ENCODE measurements around the gene SEMA3F.

The SEMA3F gene

DNA sequence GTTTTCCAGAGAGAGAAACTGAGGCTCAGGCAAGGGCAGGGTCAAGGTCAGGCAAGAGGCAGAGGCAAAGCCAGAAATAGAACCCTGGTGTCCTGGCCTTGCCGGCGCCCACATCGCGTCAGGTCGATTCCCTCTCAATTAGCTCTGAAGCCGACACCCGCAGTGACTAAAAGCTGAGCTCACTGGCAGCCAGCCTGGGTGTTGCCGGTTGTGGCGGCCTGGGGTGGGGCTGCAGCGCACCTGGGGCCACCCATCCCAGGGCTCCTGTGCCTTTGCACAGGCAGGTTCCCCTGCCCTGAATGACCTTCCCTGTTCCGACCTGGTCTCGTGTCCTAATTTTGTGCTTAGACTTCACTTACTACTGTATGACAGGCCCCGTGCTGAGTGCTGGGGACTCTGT is 6.2 kb downstream of the SEMA3F start:
- FAIRE-seq = no peak

GRCh38 chr3:50162034-50162883 is 7.1 kb downstream of the SEMA3F start:
- TF ChIP-seq SPI1 (IDR thresholded peaks at IDR 0.05; ENCODE audit: low read depth, low read length) (no peak), TAF1 (IDR thresholded peaks at IDR 0.05; ENCODE audit: low read depth, low read length) (no peak), POLR2AphosphoS5 (IDR thresholded peaks at IDR 0.05; ENCODE audit: low read depth, low read length) (no peak), POLR2A (IDR thresholded peaks at IDR 0.05; ENCODE audit: low read depth, low read length) (no peak), POU2F2 (IDR thresholded peaks at IDR 0.05; ENCODE audit: low read depth, low read length) (no peak), PAX5 (IDR thresholded peaks at IDR 0.05; ENCODE audit: insufficient read depth, low read length, severe bottlenecking) (no peak)
- FAIRE-seq (no peak), DNase-seq (ENCODE audit: insufficient read length, low spot score) (no peak)

More for the DNA sequence above, 6.2 kb downstream of the SEMA3F start:
- TF ChIP-seq TAF1 (IDR thresholded peaks at IDR 0.05; ENCODE audit: low read depth, low read length) (no peak), POLR2AphosphoS5 (IDR thresholded peaks at IDR 0.05; ENCODE audit: low read depth, low read length) (no peak), SPI1 (IDR thresholded peaks at IDR 0.05; ENCODE audit: low read depth, low read length) (no peak), PAX5 (IDR thresholded peaks at IDR 0.05; ENCODE audit: insufficient read depth, low read length, severe bottlenecking) (no peak), POU2F2 (IDR thresholded peaks at IDR 0.05; ENCODE audit: low read depth, low read length) (no peak), POLR2A (IDR thresholded peaks at IDR 0.05; ENCODE audit: low read depth, low read length) (no peak)
- DNase-seq (ENCODE audit: insufficient read length, low spot score) = no peak

GRCh38 chr3:50163572-50164455 is 8.7 kb downstream of the SEMA3F start:
- DNase-seq (ENCODE audit: insufficient read length, low spot score) = no peak
- no peak for FAIRE-seq
- TF ChIP-seq TAF1 (IDR thresholded peaks at IDR 0.05; ENCODE audit: low read depth, low read length) = no peak
- TF ChIP-seq SPI1 (IDR thresholded peaks at IDR 0.05; ENCODE audit: low read depth, low read length) = no peak
- no peak for TF ChIP-seq PAX5 (IDR thresholded peaks at IDR 0.05; ENCODE audit: insufficient read depth, low read length, severe bottlenecking)
- no peak for TF ChIP-seq POLR2A (IDR thresholded peaks at IDR 0.05; ENCODE audit: low read depth, low read length)

DNA sequence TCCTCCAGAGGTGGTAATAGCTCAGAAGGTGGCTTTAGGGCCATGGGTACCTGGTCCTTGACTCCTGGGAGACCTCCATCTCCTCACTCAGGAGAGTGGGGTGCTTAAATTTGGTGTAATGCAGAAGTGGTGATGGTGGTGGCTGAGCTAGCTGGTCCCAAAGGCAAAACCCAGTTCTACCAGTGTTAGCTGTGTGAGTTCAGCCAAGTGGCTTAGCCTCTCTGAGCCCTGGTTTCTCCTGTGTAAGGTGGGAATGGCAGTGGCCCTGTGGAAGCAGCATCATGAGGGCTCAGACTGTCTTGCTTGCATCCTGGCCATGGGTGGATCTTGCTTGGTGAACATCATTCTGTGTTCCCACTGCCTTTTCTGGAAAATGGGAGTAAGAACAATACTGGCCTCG is 9.4 kb downstream of the SEMA3F start:
- no peak for FAIRE-seq
- no peak for DNase-seq (ENCODE audit: insufficient read length, low spot score)
- no peak for TF ChIP-seq SPI1 (IDR thresholded peaks at IDR 0.05; ENCODE audit: low read depth, low read length)
- no peak for TF ChIP-seq PAX5 (IDR thresholded peaks at IDR 0.05; ENCODE audit: insufficient read depth, low read length, severe bottlenecking)
- TF ChIP-seq POLR2AphosphoS5 (IDR thresholded peaks at IDR 0.05; ENCODE audit: low read depth, low read length) = no peak
- TF ChIP-seq POU2F2 (IDR thresholded peaks at IDR 0.05; ENCODE audit: low read depth, low read length) = no peak
- TF ChIP-seq TAF1 (IDR thresholded peaks at IDR 0.05; ENCODE audit: low read depth, low read length) = no peak
- no peak for TF ChIP-seq POLR2A (IDR thresholded peaks at IDR 0.05; ENCODE audit: low read depth, low read length)

DNA sequence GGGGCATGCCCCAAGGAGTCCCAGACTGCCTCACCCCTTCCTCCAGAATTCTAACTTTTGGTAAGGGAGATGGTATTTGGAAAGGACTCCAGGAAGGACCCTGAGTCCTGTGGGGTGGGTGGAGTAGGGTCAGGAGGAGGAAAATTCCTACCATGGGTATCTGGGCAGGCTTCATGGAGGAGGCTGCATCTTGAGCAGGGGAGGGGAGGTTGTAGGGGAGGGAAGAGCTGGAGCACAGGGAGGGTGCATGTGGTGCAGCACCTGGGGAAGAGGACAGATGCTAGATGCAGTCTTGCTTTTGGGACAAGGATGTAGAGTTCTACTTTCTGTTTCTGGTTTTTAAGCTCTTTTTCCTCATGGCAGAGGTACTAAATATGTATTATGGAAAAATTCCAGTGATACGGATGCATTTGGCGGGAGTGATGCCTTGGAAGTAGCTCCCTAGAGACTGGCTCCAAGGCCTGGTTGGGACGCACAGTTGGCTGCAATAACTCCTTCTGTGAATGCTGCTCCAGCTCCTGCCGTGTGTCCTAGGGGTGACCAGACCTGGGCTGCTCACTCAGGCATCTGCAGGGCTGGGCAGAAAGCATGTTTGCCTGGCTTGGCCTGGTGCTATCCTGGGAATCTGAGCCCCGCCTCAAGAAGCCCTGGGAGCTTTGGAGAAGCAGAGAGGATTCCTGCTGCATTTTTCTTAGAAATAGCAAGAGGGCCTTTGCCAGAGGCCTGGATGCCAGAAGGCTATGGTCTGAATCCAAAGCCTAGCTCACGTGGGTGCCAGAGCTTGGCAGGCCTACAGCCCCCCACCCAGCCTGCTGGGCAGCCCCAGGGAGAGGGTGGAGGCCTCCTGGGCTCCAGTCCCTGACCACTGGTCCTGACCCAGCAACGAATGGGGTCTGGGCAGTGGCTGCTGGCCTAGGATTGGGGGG is 10.1 kb downstream of the SEMA3F start:
- FAIRE-seq (no peak), DNase-seq (ENCODE audit: insufficient read length, low spot score) (no peak)
- TF ChIP-seq POLR2AphosphoS5 (IDR thresholded peaks at IDR 0.05; ENCODE audit: low read depth, low read length) = no peak
- no peak for TF ChIP-seq POLR2A (IDR thresholded peaks at IDR 0.05; ENCODE audit: low read depth, low read length)
- TF ChIP-seq PAX5 (IDR thresholded peaks at IDR 0.05; ENCODE audit: insufficient read depth, low read length, severe bottlenecking) = no peak
- TF ChIP-seq TAF1 (IDR thresholded peaks at IDR 0.05; ENCODE audit: low read depth, low read length) = no peak
- no peak for TF ChIP-seq POU2F2 (IDR thresholded peaks at IDR 0.05; ENCODE audit: low read depth, low read length)
- no peak for TF ChIP-seq SPI1 (IDR thresholded peaks at IDR 0.05; ENCODE audit: low read depth, low read length)

- DNase-seq (ENCODE audit: insufficient read length, low spot score) (no peak), FAIRE-seq (no peak)
- TF ChIP-seq POLR2AphosphoS5 (IDR thresholded peaks at IDR 0.05; ENCODE audit: low read depth, low read length) = no peak
- no peak for TF ChIP-seq PAX5 (IDR thresholded peaks at IDR 0.05; ENCODE audit: insufficient read depth, low read length, severe bottlenecking)
- no peak for TF ChIP-seq TAF1 (IDR thresholded peaks at IDR 0.05; ENCODE audit: low read depth, low read length)
- TF ChIP-seq SPI1 (IDR thresholded peaks at IDR 0.05; ENCODE audit: low read depth, low read length) = no peak
- TF ChIP-seq POLR2A (IDR thresholded peaks at IDR 0.05; ENCODE audit: low read depth, low read length) = no peak
These were observed 10.9 kb downstream of the SEMA3F start for GRCh38 chr3:50165910-50166538.

- FAIRE-seq = no peak
- no peak for TF ChIP-seq PAX5 (IDR thresholded peaks at IDR 0.05; ENCODE audit: insufficient read depth, low read length, severe bottlenecking)
- no peak for TF ChIP-seq POLR2AphosphoS5 (IDR thresholded peaks at IDR 0.05; ENCODE audit: low read depth, low read length)
- no peak for TF ChIP-seq POLR2A (IDR thresholded peaks at IDR 0.05; ENCODE audit: low read depth, low read length)
- no peak for TF ChIP-seq TAF1 (IDR thresholded peaks at IDR 0.05; ENCODE audit: low read depth, low read length)
- no peak for TF ChIP-seq SPI1 (IDR thresholded peaks at IDR 0.05; ENCODE audit: low read depth, low read length)
- no peak for TF ChIP-seq POU2F2 (IDR thresholded peaks at IDR 0.05; ENCODE audit: low read depth, low read length)
- DNase-seq (ENCODE audit: insufficient read length, low spot score) = no peak
These were observed 11.5 kb downstream of the SEMA3F start for GRCh38 chr3:50166620-50167019.

Measured in GM12891 (cell line).